ENCODE data around the gene ERVV-1. TPM values are rescaled to one million over a fixed set of nuclear protein-coding genes. Genes with fewer than 3 reads are reported as not detected.
"Not testable (repeated sequence)": the region's sequence is repeated elsewhere in the genome, so short reads cannot be mapped to it uniquely, and the experiment has no call there.

The ERVV-1 gene
- total and polyA plus RNA-seq, 2 of the 13 experiments (the other 11 are each of a cell fraction or from before 2014, with no cell fraction given): not detected

DNA sequence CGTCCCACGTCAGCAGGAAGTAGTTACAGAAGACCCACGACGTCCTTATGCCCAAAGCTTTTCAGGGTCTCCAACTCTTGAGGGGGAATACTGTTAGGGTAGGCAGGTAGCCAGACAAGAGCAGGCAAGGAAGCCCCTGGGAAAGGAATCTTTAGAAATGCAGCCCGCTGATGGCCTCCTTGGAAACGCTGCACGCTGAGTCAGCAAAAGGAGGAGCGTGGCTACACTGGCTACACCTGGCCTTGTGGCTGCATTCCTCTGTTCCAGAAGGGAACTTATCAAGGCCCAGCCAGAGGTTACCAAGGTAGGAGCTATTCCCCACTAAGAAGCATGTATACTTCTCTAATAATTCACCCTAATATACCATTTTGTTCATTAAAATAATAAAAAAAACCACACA lies 2.0 kb downstream of the ERVV-1 start:
- Histone ChIP-seq H4K20me1 (ENCODE audit: insufficient read depth, low read length) (no peaks in the 10 kb centered on the region), H2AFZ (ENCODE audit: low read length) (no peak overlapping the region), H3K79me2 (ENCODE audit: insufficient read depth, low read length) (no peaks in the 10 kb centered on the region), H3K4me3 (replicated peaks in 1 of 3; ENCODE audit: insufficient read depth in 1 of 3, low read depth in 2 of 3, low read length in 3 of 3) (no peak overlapping the region), H3K4me2 (ENCODE audit: low read depth, low read length) (no peak overlapping the region), H3K27me3 (ENCODE audit: control insufficient read depth in 1 of 2, insufficient read depth in 2 of 2, low read length in 2 of 2) (no peaks in the 10 kb centered on the region), H3K27ac (ENCODE audit: extremely low read length, insufficient read depth, low read length) (no peak overlapping the region), H3K36me3 (replicated peaks in 1 of 2; ENCODE audit: control insufficient read depth in 1 of 2, insufficient read depth in 2 of 2, low read length in 2 of 2) (no peaks in the 10 kb centered on the region), H3K4me1 (ENCODE audit: insufficient read depth, low read length) (no peaks in the 10 kb centered on the region), H3K9ac (ENCODE audit: insufficient read depth, low read depth, low read length) (no peak overlapping the region), H3K9me3 (ENCODE audit: low read length) (peaks cover 51% of the 10 kb centered on the region)
- FAIRE-seq (no peak), DNase-seq (ENCODE audit: low spot score) (no peak), ATAC-seq (no peak)
- 22% methylated on average over 4 of the region's 8 CpGs for WGBS (ENCODE audit: low lambda C conversion rate)
- in situ Hi-C loops (cut with HindIII; ENCODE audit: extremely low pct_ligation_motif_present, low pct_unique_long_range_greater_than_20kb): no loop called here
- no TSS peak for BruUV-seq (replicated peaks)
- ChIA-PET POLR2A (no interaction called here), CTCF (ENCODE audit: low intra/inter-chr PET ratio, low total read pairs) (no interaction called here)
- intact Hi-C loops (cut with micrococcal nuclease; ENCODE audit: unreplicated experiment): no loop called here
- TF ChIP-seq MAFK (conservative IDR thresholded peaks at IDR 0.05 in 1 of 2, IDR thresholded peaks at IDR 0.05 in 1 of 2; ENCODE audit: low read length in 2 of 2) (peak; percentile 87 to 97), FOXA3 (CRISPR knock-in tag; IDR thresholded peaks at IDR 0.05) (no peak), ZNF605 (CRISPR knock-in tag; IDR thresholded peaks at IDR 0.05) (no peak), MAFF (IDR thresholded peaks at IDR 0.05; ENCODE audit: low read depth, low read length) (peak; percentile 93)

- H3K27me3 ChIP-seq (ENCODE audit: control insufficient read depth in 1 of 2, insufficient read depth in 2 of 2, low read length in 2 of 2): no peaks in the 10 kb centered on the region
- FAIRE-seq (no peak), ATAC-seq (no peak), DNase-seq (ENCODE audit: low spot score) (no peak)
- intact Hi-C loops (cut with micrococcal nuclease; ENCODE audit: unreplicated experiment) (no loop called here), in situ Hi-C loops (cut with HindIII; ENCODE audit: extremely low pct_ligation_motif_present, low pct_unique_long_range_greater_than_20kb) (no loop called here)
- no peak overlapping the region for H2AFZ ChIP-seq (ENCODE audit: low read length)
- no peaks in the 10 kb centered on the region for H4K20me1 ChIP-seq (ENCODE audit: insufficient read depth, low read length)
- no peak overlapping the region for H3K4me2 ChIP-seq (ENCODE audit: low read depth, low read length)
- no peak overlapping the region for H3K9ac ChIP-seq (ENCODE audit: insufficient read depth, low read depth, low read length)
- H3K36me3 ChIP-seq (replicated peaks in 1 of 2; ENCODE audit: control insufficient read depth in 1 of 2, insufficient read depth in 2 of 2, low read length in 2 of 2): no peaks in the 10 kb centered on the region
- TF ChIP-seq HDAC6 (IDR thresholded peaks at IDR 0.05; ENCODE audit: low read depth, low read length) (no peak), STAG1 (CRISPR knock-in tag; IDR thresholded peaks at IDR 0.05) (peak; percentile 58), TAF15 (IDR thresholded peaks at IDR 0.05; ENCODE audit: low read depth, low read length, poor library complexity, severe bottlenecking) (no peak), TOPORS (CRISPR knock-in tag; IDR thresholded peaks at IDR 0.05) (no peak), ASH2L (IDR thresholded peaks at IDR 0.05; ENCODE audit: insufficient read length, low read depth, low read length) (no peak), CTCF (CRISPR knock-in tag; IDR thresholded peaks at IDR 0.05) (peak; percentile 34)
- TF ChIP-seq, protein P1, sequence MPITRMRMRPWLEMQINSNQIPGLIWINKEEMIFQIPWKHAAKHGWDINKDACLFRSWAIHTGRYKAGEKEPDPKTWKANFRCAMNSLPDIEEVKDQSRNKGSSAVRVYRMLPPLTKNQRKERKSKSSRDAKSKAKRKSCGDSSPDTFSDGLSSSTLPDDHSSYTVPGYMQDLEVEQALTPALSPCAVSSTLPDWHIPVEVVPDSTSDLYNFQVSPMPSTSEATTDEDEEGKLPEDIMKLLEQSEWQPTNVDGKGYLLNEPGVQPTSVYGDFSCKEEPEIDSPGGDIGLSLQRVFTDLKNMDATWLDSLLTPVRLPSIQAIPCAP (CRISPR knock-in tag; IDR thresholded peaks at IDR 0.05; ENCODE audit: low read depth): no peak
- H3K27ac ChIP-seq (ENCODE audit: extremely low read length, insufficient read depth, low read length): no peak overlapping the region
- H3K9me3 ChIP-seq (ENCODE audit: low read length): peaks cover 62% of the 10 kb centered on the region
- no TSS peak for BruUV-seq (replicated peaks)
- ChIA-PET CTCF (ENCODE audit: low intra/inter-chr PET ratio, low total read pairs) (no interaction called here), POLR2A (no interaction called here)
- H3K79me2 ChIP-seq (ENCODE audit: insufficient read depth, low read length): no peaks in the 10 kb centered on the region
- no peak overlapping the region for H3K4me3 ChIP-seq (replicated peaks in 1 of 3; ENCODE audit: insufficient read depth in 1 of 3, low read depth in 2 of 3, low read length in 3 of 3)
- WGBS (ENCODE audit: low lambda C conversion rate): 0% methylated on average over 1 of the region's 1 CpG
- H3K4me1 ChIP-seq (ENCODE audit: insufficient read depth, low read length): no peaks in the 10 kb centered on the region
Measured at GRCh38 chr19:53019684-53020083, 6.0 kb downstream of the ERVV-1 start.

- DNase-seq (ENCODE audit: low spot score); H3K4me3 ChIP-seq (replicated peaks in 1 of 3; ENCODE audit: insufficient read depth in 1 of 3, low read depth in 2 of 3, low read length in 3 of 3); H3K27me3 ChIP-seq (ENCODE audit: control insufficient read depth in 1 of 2, insufficient read depth in 2 of 2, low read length in 2 of 2); ATAC-seq; FAIRE-seq; H3K27ac ChIP-seq (ENCODE audit: extremely low read length, insufficient read depth, low read length); H3K4me1 ChIP-seq (ENCODE audit: insufficient read depth, low read length); BruUV-seq (replicated peaks); H3K9ac ChIP-seq (ENCODE audit: insufficient read depth, low read depth, low read length); intact Hi-C loops (cut with micrococcal nuclease; ENCODE audit: unreplicated experiment); CTCF ChIA-PET (ENCODE audit: low intra/inter-chr PET ratio, low total read pairs); H3K79me2 ChIP-seq (ENCODE audit: insufficient read depth, low read length); H2AFZ ChIP-seq (ENCODE audit: low read length); H4K20me1 ChIP-seq (ENCODE audit: insufficient read depth, low read length); H3K36me3 ChIP-seq (replicated peaks in 1 of 2; ENCODE audit: control insufficient read depth in 1 of 2, insufficient read depth in 2 of 2, low read length in 2 of 2); in situ Hi-C loops (cut with HindIII; ENCODE audit: extremely low pct_ligation_motif_present, low pct_unique_long_range_greater_than_20kb); POLR2A ChIA-PET; H3K4me2 ChIP-seq (ENCODE audit: low read depth, low read length): not testable (repeated sequence)
- H3K9me3 ChIP-seq (ENCODE audit: low read length): peaks cover 40% of the 10 kb centered on the region
- WGBS (ENCODE audit: low lambda C conversion rate): 40% methylated on average over 5 of the region's 7 CpGs
Measured at GRCh38 chr19:53028306-53028705, 14.6 kb downstream of the ERVV-1 start.
